VCaP (cell line): Measurements from ENCODE around the gene NTN3.
A peak's percentile ranks its signal among the peaks of the same experiment; 100 is the strongest.

Experiments used
- H3K27ac ChIP-seq: fragments of 450-650 bp; 2 replicates; pipeline ENCODE4 v1.5.1; 2017
- TF ChIP-seq, protein P1 (sequence below): fragments of 450-650 bp; conservative IDR thresholded peaks from 2 replicates; pipeline ENCODE4 v1.5.1; 2017; ENCODE audit warnings: mild to moderate bottlenecking, moderate library complexity

Gene NTN3

DNA sequence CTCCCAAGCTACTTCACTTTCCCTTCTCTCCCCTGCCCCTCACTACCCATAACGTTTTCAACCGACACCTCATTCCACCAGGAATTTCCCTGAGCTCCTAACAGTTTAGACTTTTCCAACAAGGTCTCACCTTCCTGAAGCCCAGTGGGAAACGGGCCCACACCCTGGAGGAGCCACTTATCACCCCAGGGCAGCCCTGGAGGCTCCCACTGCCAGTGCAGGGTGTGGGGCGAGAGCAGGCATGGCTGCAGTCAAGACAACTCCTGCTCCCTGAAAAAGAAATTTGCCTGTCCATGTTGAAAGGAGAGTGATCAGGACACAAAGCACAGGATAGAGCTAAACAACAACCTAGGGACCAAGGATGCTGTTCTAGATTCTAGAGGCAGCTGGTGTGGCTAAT lies 43.6 kb upstream of the NTN3 start:
- TF ChIP-seq, protein P1, sequence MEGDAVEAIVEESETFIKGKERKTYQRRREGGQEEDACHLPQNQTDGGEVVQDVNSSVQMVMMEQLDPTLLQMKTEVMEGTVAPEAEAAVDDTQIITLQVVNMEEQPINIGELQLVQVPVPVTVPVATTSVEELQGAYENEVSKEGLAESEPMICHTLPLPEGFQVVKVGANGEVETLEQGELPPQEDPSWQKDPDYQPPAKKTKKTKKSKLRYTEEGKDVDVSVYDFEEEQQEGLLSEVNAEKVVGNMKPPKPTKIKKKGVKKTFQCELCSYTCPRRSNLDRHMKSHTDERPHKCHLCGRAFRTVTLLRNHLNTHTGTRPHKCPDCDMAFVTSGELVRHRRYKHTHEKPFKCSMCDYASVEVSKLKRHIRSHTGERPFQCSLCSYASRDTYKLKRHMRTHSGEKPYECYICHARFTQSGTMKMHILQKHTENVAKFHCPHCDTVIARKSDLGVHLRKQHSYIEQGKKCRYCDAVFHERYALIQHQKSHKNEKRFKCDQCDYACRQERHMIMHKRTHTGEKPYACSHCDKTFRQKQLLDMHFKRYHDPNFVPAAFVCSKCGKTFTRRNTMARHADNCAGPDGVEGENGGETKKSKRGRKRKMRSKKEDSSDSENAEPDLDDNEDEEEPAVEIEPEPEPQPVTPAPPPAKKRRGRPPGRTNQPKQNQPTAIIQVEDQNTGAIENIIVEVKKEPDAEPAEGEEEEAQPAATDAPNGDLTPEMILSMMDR, result no peak
- no peak overlapping the region for H3K27ac ChIP-seq

DNA sequence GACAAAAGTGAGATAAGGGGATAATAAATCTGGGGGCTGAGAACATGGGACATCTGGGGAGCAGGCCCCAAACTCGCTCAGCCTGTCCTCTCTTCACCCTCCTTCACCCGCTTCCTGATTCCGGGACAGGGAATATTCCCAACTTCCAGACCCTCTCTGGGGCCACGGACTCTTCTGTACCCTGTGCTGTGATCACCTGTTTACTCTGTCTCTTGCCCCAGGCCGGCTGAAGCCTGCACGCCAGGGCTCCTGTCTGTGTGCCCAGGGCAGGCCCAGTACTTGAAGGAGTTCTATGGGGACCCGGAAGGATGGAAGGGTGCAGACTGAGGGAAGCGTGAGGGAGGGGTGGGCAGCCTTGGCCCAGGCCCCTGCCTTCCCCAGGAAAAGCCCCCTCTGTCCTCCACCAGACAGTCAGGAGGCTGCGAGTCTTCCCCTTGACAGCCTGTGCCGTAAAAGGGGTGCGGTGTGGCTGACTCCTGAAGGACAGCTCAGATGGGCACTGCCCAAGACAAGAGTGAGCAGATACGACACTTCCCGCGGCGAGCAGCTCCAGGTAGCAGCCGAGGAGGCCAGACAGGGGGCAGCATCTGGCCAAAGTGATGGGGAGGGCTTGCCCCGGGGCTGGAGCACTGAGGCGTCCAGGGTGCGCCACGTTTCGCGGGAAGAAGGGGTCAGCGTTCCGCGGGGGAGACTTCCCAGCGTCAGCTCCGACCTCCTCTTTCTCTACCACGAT lies 42.9 kb upstream of the NTN3 start:
- H3K27ac ChIP-seq, result peak overlapping the region; percentile 72; the same call in 1 of the 2 replicates
- TF ChIP-seq, protein P1, result 0 out of 2 replicates have a peak, but pooled peaks have one; percentile 9

DNA sequence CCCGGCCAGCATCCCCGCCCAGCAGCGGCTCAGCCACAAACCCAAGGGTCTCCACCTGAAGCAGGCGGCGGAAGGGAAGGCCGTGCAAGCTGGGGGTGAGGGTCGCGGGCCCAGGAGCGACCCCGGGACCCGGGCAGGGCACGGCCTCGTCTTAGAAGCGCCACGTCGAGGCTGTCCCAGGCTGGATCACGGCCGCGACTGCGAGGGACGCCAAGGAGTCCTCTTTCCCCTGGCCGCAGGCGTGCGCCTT lies 42.4 kb upstream of the NTN3 start:
- H3K27ac ChIP-seq, result peak overlapping the region; percentile 72; the same call in 1 of the 2 replicates
- TF ChIP-seq, protein P1, result no peak

DNA sequence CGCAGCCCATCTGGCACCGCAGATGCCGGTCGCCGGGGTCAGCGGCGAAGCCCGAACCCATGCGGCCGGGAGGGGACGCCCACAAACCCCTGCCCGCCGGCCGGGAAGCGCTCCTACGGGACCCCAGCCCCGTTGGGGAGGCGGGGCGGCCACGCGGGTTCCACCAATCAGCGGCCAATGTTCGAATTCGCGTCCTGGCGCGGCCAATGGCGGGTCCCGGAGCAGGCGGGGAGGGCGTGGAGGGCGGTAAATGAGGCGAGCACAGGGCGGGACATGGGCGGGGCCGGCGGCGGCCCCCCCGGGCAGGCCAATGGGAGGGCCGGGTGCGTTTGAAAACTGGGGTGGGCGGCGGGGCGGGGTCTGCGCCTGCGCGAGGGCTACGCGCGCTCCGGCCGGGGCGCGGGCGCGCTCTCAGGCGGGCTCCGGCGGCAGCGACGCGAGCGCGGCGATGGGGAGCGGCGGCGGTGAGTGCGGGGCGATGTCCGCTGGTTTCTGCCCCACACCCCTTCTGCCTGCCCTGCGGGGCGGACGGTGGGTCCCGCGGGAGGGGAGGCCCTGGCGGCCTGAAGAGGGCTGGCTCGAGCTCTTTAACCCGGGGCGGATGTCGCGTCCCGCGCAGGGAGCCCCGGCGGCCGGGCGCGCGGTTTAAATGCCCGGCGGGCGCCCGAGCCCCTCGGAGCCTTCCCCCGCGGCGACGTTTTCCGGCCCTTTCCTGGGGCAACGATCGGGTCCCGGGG lies 41.9 kb upstream of the NTN3 start, which contains the start of gene CCNF:
Gene CCNF (plus strand): TSS at position 414 of the 737 bp plus-strand sequence. CDS start 35 bp downstream, at position 449.
- H3K27ac ChIP-seq, result peak within 1 kb of the TSS; percentile 72
- TF ChIP-seq, protein P1, result no peak

DNA sequence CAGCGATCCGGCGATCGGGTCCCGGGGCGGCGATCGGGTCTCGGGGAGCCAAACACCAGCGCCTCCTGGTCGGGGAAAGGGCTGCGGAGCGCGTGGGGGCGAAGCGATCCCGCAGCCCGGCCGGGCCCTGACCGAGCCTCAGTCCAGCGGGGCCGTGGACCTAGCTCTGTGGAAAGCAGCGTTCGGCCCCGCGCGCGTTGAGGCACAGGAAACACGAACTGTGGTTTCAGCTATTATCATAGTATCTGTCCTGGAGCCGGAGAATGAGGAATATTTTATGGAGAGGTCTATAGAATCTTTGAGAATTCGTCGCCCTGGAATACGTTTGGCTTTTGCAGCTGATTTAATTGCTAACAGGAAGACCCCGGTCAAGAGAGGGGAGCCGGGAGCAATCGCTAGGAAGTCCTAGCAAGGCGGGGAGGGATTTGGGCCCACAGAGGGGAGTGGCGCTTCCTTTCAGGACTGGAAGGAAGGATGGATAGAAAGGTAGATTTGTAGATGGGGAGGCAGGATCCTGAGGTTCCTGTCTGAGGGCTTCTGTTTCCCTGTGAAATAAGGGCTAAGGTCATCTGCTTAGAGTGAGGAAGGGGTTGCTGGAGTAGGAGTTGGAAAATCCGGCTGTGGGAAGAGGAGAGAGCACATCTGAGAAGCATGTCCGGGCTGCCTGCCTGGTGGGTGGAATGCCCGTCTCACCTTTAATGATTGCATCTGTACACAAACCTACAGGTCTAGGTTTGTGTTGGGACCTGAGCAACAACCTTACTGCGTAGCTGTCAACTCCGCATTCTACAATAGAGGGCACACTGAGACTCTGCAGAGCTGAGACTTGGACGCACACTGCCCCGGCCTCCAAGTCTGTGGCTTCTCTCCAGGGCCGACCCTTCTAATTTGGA lies 41.1 kb upstream of the NTN3 start:
- TF ChIP-seq, protein P1, result peak; percentile 47
- peak overlapping the region; percentile 72 for H3K27ac ChIP-seq

DNA sequence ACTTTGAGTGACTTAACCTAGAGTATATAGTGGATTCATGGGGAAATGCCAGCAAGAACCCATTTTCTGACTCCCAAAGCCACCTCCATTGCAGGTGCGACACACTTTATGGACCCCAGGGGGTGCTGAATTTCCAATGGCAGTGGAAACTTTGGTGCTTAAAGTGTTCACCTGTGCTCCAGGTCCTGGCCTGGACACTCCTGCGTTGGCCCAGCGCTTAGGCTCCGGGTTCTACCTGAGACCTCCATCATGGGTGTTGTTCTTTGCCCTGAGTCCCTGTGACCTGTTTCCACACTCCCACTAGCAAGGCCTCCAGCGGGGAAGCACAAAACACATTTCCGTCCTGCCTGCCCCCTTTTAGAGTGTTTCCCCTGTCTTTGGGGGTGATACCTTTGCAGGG lies 38.8 kb upstream of the NTN3 start:
- TF ChIP-seq, protein P1, result no peak
- H3K27ac ChIP-seq, result no peak overlapping the region
